AG04449 (cell line): Measurements from ENCODE around the gene NTRK2.

Experiments used
- CTCF ChIA-PET: fragments of 350-600 bp; formaldehyde crosslinking; extraction: SDS; loops from one replicate; lab custom pipeline; 2021; ENCODE audit warnings: antibody characterized with exemption; lab: Yijun Ruan, JAX
- POLR2A ChIA-PET: fragments of 400-600, 350-600 bp; formaldehyde crosslinking; extraction: SDS; loops from one replicate; lab custom pipeline; 2020; ENCODE audit warnings: antibody characterized with exemption, inconsistent platforms; lab: Yijun Ruan, JAX
- DNase-seq: peaks from one replicate; pipeline ENCODE4 v3.0.0-alpha.2; 2010; ENCODE audit warnings: low read depth, low spot score
- H3K4me3 ChIP-seq: 2 replicates; pipeline ENCODE4 v1.5.1; 2011; ENCODE audit warnings: low read depth, mild to moderate bottlenecking, control low read depth, low read length
- TF ChIP-seq, protein P1 (sequence below): IDR thresholded peaks from one replicate; pipeline ENCODE4 v1.5.1; 2011; ENCODE audit warnings: mild to moderate bottlenecking, moderate library complexity, low read length, control low read depth, inconsistent platforms; ENCODE audit not compliant: insufficient read depth; ENCODE audit errors: missing control alignments

Gene NTRK2

DNA sequence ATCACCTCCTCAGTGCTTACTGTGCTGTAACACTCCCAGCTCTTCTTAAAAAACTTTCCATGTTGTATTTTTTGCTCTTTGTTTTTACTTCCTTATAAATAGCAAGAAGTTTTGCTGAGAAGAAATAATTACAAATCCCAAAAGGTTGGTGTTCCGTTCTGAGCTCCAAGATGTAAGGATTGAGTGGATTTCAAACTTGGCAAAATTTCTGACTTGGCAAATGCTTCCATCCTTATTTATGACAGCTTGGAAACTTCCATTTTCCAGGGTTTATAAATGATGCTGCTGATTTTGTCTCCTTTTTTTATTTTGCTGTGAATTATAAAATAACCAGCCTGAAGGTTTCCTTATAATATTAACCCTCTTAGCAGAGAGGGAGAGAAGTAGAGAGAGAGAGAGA lies 151.9 kb downstream of the NTRK2 start:
- ChIA-PET CTCF (interaction anchor here (1.4 kb wide), 1 partner anchor 31 kb away, joined by 4 read pairs; no protein-coding TSS in a partner anchor), POLR2A (no interaction called here)
- no peak overlapping the region for H3K4me3 ChIP-seq
- DNase-seq: no peak
- TF ChIP-seq, protein P1, sequence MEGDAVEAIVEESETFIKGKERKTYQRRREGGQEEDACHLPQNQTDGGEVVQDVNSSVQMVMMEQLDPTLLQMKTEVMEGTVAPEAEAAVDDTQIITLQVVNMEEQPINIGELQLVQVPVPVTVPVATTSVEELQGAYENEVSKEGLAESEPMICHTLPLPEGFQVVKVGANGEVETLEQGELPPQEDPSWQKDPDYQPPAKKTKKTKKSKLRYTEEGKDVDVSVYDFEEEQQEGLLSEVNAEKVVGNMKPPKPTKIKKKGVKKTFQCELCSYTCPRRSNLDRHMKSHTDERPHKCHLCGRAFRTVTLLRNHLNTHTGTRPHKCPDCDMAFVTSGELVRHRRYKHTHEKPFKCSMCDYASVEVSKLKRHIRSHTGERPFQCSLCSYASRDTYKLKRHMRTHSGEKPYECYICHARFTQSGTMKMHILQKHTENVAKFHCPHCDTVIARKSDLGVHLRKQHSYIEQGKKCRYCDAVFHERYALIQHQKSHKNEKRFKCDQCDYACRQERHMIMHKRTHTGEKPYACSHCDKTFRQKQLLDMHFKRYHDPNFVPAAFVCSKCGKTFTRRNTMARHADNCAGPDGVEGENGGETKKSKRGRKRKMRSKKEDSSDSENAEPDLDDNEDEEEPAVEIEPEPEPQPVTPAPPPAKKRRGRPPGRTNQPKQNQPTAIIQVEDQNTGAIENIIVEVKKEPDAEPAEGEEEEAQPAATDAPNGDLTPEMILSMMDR: no peak

DNA sequence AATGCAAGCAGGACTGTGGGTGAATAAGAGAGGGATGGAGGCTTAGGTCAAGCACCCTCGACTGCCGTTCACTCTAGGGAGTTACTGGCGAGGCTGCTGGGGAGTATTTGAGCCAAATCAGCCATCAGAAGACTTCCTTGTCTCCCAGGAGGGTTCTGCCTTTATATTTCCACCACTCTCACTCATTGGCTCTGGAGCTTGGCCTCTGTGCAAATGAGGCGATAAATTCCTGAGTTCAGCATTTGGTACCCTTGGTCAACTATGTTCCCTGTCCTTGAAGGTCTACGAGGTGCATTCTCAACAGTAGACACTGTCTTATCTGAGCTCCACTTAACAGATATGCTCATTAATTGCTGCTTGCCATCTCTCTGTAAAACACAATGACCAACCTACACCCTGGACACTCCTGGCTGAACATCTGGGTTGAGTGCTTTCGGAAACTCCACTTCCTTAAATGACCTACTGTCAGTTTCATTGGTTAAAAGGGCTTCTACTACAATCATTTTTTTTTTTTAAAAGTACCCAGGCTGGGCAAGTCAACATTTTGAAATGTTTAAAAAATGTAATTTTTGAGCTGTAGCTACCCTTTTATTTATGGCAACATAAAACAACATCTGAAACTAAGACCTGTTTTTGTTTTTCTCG lies 153.2 kb downstream of the NTRK2 start:
- TF ChIP-seq, protein P1: no peak
- DNase-seq: no peak
- POLR2A ChIA-PET: no interaction called here
- CTCF ChIA-PET: interaction anchor here (0.6 kb wide), 1 partner anchor 460 kb away, joined by 3 read pairs; no protein-coding TSS in a partner anchor
- H3K4me3 ChIP-seq: no peak overlapping the region

DNA sequence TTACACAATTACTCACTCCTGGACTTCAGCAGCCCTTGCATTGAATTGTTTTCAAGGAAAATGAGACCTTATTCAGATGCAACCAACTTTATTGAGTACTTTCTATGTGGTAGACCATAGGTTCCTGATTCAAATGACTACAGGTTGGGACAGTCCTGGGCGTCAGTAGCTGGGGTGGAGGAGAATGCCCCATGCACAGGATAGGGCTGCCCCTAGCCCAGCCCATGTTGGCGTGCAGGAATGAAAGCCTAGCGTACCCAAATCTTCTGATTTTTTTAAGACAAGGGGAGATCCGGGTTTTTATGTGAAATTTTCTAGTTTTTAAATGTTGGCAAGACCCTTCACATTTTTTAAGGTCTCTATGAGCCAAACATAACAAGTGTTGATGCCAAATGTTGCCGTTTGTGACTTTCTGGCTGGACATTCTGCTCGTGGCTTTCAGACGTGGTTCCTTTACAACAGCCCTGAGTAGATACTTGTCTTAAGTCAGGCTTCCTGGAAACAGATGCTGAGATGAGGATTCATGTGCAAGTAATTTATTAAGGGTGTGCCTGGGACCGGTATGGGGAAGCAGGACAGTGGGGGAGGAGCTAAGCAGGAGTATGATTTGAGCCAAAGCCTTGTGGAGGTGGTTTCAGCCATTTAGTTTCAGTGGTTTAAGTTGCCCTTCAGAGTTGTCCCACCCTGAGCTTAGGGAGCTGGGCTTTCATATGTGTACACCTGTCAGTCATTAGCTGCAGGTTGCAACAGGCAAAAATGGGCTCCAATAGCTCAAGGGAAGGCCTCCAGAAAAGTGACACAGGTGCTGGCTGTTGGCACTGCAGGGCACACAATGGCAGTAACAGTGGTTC lies 154.1 kb downstream of the NTRK2 start:
- TF ChIP-seq, protein P1: no peak
- ChIA-PET CTCF (interaction anchor here (0.6 kb wide), 1 partner anchor 42 kb away, joined by 3 read pairs; no protein-coding TSS in a partner anchor), POLR2A (no interaction called here)
- no peak overlapping the region for H3K4me3 ChIP-seq
- no peak for DNase-seq

- POLR2A ChIA-PET: no interaction called here
- TF ChIP-seq, protein P1: no peak
- no peak for DNase-seq
- CTCF ChIA-PET: no interaction called here
- no peak overlapping the region for H3K4me3 ChIP-seq
Measured at GRCh38 chr9:84827216-84827765, 157.8 kb downstream of the NTRK2 start.

- ChIA-PET POLR2A (interaction anchor here (0.6 kb wide), 1 partner anchor 74 kb away, joined by 3 read pairs; no protein-coding TSS in a partner anchor), CTCF (interaction anchor here (1.0 kb wide), 1 partner anchor 10 kb away, joined by 4 read pairs; no protein-coding TSS in a partner anchor)
- H3K4me3 ChIP-seq: no peak overlapping the region
- DNase-seq: no peak
- TF ChIP-seq, protein P1: no peak
Measured at GRCh38 chr9:84828046-84828445, 158.5 kb downstream of the NTRK2 start.

GRCh38 chr9:84829471-84829870 lies 159.9 kb downstream of the NTRK2 start:
- no peak overlapping the region for H3K4me3 ChIP-seq
- POLR2A ChIA-PET: no interaction called here
- DNase-seq: no peak
- TF ChIP-seq, protein P1: no peak
- CTCF ChIA-PET: no interaction called here
